Measurements from ENCODE around the gene USF1. TPM values are rescaled to one million over a fixed set of nuclear protein-coding genes. Genes with fewer than 3 reads are reported as not detected.

The USF1 gene
- total and polyA plus RNA-seq, 2 donors from 2014 or later = 48.7 to 56.1 TPM

- DNase-seq = no peak
- intact Hi-C loops (cut with DNase I) = no loop called here
- peaks cover 2% of the 10 kb centered on the region for H3K27me3 ChIP-seq (ENCODE audit: control insufficient read depth, insufficient read depth, low read length)
- peaks cover 0 to 14% (median 11%) of the 10 kb centered on the region in 3 donors for H3K4me1 ChIP-seq (ENCODE audit: control insufficient read depth in 2 of 3, insufficient read depth in 2 of 3, low read depth in 1 of 3, low read length in 3 of 3)
- H3K9ac ChIP-seq (ENCODE audit: low read length in 3 of 3) = no peak overlapping the region
- no peak for FAIRE-seq
- TF ChIP-seq CTCF (IDR thresholded peaks at IDR 0.05; ENCODE audit: borderline replicate concordance, extremely low read depth, insufficient read depth) = no peak
- no peaks in the 10 kb centered on the region for H3K9me3 ChIP-seq (ENCODE audit: control insufficient read depth in 2 of 3, insufficient read depth in 1 of 3, low read length in 3 of 3)
- H3K36me3 ChIP-seq (ENCODE audit: control insufficient read depth in 2 of 3, insufficient read depth in 3 of 3, low read length in 3 of 3) = no peaks in the 10 kb centered on the region
- H3K4me3 ChIP-seq (ENCODE audit: low read length in 3 of 3) = peak overlapping the region in 1 of 3 donors; percentile 96
- no peak overlapping the region for H3K27ac ChIP-seq (ENCODE audit: low read depth in 2 of 2, low read length in 2 of 2)
Observed at GRCh38 chr1:161021970-161022353, 23.8 kb downstream of the USF1 start.

- Histone ChIP-seq H3K4me3 (ENCODE audit: low read length in 3 of 3) (peak overlapping the region; percentile 77 to 96 (median 91)), H3K36me3 (ENCODE audit: control insufficient read depth in 2 of 3, insufficient read depth in 3 of 3, low read length in 3 of 3) (no peaks in the 10 kb centered on the region), H3K9ac (ENCODE audit: low read length in 3 of 3) (peak overlapping the region; percentile 41 to 90 (median 86)), H3K27ac (ENCODE audit: low read depth in 2 of 2, low read length in 2 of 2) (peak overlapping the region; percentile 78 to 92), H3K9me3 (ENCODE audit: control insufficient read depth in 2 of 3, insufficient read depth in 1 of 3, low read length in 3 of 3) (no peaks in the 10 kb centered on the region), H3K4me1 (ENCODE audit: control insufficient read depth in 2 of 3, insufficient read depth in 2 of 3, low read depth in 1 of 3, low read length in 3 of 3) (peaks cover 0 to 14% (median 11%) of the 10 kb centered on the region in 3 donors), H3K27me3 (ENCODE audit: control insufficient read depth, insufficient read depth, low read length) (peaks cover 2% of the 10 kb centered on the region)
- intact Hi-C loops (cut with DNase I) = no loop called here
- DNase-seq (peak; percentile 96 to 98 (median 96)), FAIRE-seq (peak; percentile 27)
- TF ChIP-seq CTCF (IDR thresholded peaks at IDR 0.05; ENCODE audit: borderline replicate concordance, extremely low read depth, insufficient read depth) = no peak
Observed at GRCh38 chr1:161021165-161021969, 24.4 kb downstream of the USF1 start.

- no peaks in the 10 kb centered on the region for H3K36me3 ChIP-seq (ENCODE audit: control insufficient read depth in 2 of 3, insufficient read depth in 3 of 3, low read length in 3 of 3)
- peak within 1 kb of the TSS; percentile 78 to 92 for H3K27ac ChIP-seq (ENCODE audit: low read depth in 2 of 2, low read length in 2 of 2)
- peak within 1 kb of the TSS; percentile 50 to 90 (median 86) for H3K9ac ChIP-seq (ENCODE audit: low read length in 3 of 3)
- H3K9me3 ChIP-seq (ENCODE audit: control insufficient read depth in 2 of 3, insufficient read depth in 1 of 3, low read length in 3 of 3) = no peaks in the 10 kb centered on the region
- peak within 1 kb of the TSS; percentile 77 to 96 (median 91) for H3K4me3 ChIP-seq (ENCODE audit: low read length in 3 of 3)
- peaks cover 2% of the 10 kb centered on the region for H3K27me3 ChIP-seq (ENCODE audit: control insufficient read depth, insufficient read depth, low read length)
- peak; percentile 21 for TF ChIP-seq CTCF (IDR thresholded peaks at IDR 0.05; ENCODE audit: borderline replicate concordance, extremely low read depth, insufficient read depth)
- intact Hi-C loops (cut with DNase I) = no loop called here
- peaks cover 0 to 14% (median 11%) of the 10 kb centered on the region in 3 donors for H3K4me1 ChIP-seq (ENCODE audit: control insufficient read depth in 2 of 3, insufficient read depth in 2 of 3, low read depth in 1 of 3, low read length in 3 of 3)
- peak in 4 of 5 donors; percentile 60 to 88 (median 78) for DNase-seq
- FAIRE-seq = no peak
Observed at GRCh38 chr1:161020509-161021164, 25.1 kb downstream of the USF1 start, which contains the start of gene F11R. TSS of gene F11R (minus strand) at chr1:161021152. CDS start at chr1:161021073, 79 bp downstream.

Measured in kidney (tissue), 14 donors.